ENCODE results near the gene RAB10. TPM values are rescaled to one million over a fixed set of nuclear protein-coding genes. Genes with fewer than 3 reads are reported as not detected.
"Not testable (repeated sequence)": the region's sequence is repeated elsewhere in the genome, so short reads cannot be mapped to it uniquely, and the experiment has no call there.

The RAB10 gene
- total RNA-seq, 4 donors from 2014 or later, result 89.5 to 140 (median 134) TPM

DNA sequence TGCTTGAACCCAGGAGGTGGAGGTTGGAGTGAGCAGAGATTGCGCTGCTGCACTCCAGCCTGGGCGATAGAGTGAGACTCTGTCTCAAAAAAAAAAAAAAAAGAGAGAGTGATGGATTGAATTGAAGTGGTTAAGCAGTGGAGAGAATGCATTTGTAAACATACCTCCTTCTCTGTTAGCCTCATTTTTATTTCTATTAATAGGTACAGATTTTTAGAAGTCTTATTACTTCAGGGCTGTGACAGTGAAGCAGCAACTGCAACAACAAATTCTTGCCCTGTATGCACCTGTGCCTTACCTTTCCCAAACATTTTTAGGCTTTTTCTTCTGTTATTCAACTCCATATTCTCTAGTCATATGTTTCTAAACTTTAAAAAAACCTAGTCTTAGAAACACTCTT, 55.5 kb downstream of the RAB10 start:
- Histone ChIP-seq H3K4me3 (replicated peaks in 1 of 3) (no peak overlapping the region), H3K36me3 (no peaks in the 10 kb centered on the region), H3K9me3 (no peaks in the 10 kb centered on the region), H3K4me1 (peaks cover 0 to 12% of the 10 kb centered on the region in 2 donors), H3K27ac (no peak overlapping the region), H3K27me3 (no peaks in the 10 kb centered on the region)
- intact Hi-C loops (cut with DNase I), result no loop called here
- no peak for TF ChIP-seq POLR2A (IDR thresholded peaks at IDR 0.05)
- TF ChIP-seq, protein P1, sequence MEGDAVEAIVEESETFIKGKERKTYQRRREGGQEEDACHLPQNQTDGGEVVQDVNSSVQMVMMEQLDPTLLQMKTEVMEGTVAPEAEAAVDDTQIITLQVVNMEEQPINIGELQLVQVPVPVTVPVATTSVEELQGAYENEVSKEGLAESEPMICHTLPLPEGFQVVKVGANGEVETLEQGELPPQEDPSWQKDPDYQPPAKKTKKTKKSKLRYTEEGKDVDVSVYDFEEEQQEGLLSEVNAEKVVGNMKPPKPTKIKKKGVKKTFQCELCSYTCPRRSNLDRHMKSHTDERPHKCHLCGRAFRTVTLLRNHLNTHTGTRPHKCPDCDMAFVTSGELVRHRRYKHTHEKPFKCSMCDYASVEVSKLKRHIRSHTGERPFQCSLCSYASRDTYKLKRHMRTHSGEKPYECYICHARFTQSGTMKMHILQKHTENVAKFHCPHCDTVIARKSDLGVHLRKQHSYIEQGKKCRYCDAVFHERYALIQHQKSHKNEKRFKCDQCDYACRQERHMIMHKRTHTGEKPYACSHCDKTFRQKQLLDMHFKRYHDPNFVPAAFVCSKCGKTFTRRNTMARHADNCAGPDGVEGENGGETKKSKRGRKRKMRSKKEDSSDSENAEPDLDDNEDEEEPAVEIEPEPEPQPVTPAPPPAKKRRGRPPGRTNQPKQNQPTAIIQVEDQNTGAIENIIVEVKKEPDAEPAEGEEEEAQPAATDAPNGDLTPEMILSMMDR (IDR thresholded peaks at IDR 0.05), result no peak
- DNase-seq, result no peak
- WGBS, 2 donors, result 85 to 97% methylated on average over 2 of the region's 2 CpGs

DNA sequence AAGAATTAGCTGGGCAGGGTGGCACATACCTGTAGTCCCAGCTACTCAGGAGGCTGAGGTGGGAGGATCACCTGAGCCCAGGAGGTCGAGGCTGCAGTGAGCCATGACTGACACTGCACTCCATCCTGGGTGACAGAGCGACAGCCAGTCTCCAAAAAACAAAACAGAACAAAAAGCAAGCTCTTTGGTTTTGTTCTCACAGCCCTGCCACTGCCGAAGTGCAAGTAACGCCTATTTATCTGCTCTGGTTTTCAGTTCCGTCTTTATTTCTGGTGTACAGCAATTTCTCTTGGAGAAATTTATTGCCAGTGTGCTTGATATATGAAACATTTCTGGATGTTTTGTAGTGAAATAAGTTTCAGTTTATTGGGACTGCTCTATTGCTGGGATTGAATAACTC, 61.9 kb downstream of the RAB10 start:
- Histone ChIP-seq H3K36me3 (no peaks in the 10 kb centered on the region), H3K9me3 (no peaks in the 10 kb centered on the region), H3K4me1 (peaks cover 3 to 9% of the 10 kb centered on the region in 2 donors), H3K4me3 (replicated peaks in 1 of 3) (no peak overlapping the region), H3K27ac (no peak overlapping the region), H3K27me3 (no peaks in the 10 kb centered on the region)
- WGBS, 2 donors, result 99% methylated on average over 5 of the region's 5 CpGs
- intact Hi-C loops (cut with DNase I), result no loop called here
- DNase-seq, result no peak
- TF ChIP-seq, protein P1 (IDR thresholded peaks at IDR 0.05), result no peak
- TF ChIP-seq POLR2A (IDR thresholded peaks at IDR 0.05), result no peak

DNA sequence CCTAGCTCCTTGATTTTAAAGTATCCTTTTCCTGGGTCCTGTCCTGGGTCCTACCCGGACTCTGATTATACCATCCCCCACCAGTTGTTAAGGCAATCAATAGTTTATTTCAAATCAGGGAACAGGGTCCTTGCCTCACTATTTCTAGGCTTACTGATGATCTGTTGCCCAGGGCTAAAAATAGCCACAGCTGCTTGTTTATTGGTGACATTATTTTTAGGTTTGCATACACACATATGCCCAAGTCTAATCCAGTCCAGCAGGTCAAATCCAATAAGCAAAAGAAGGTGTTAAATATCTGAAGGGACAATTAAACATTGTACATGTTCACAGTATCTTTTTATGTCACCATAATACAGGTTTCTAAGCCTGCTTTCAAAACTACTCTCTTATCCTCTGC, 66.0 kb downstream of the RAB10 start:
- Histone ChIP-seq H3K4me1 (peaks cover 3 to 9% of the 10 kb centered on the region in 2 donors), H3K36me3 (no peaks in the 10 kb centered on the region), H3K27me3 (no peaks in the 10 kb centered on the region), H3K27ac (no peak overlapping the region), H3K9me3 (no peaks in the 10 kb centered on the region), H3K4me3 (replicated peaks in 1 of 3) (no peak overlapping the region)
- TF ChIP-seq, protein P1 (IDR thresholded peaks at IDR 0.05), result no peak
- TF ChIP-seq POLR2A (IDR thresholded peaks at IDR 0.05), result no peak
- no peak for DNase-seq
- WGBS, 2 donors, result 92 to 100% methylated on average over 1 of the region's 1 CpG
- intact Hi-C loops (cut with DNase I), result no loop called here

DNA sequence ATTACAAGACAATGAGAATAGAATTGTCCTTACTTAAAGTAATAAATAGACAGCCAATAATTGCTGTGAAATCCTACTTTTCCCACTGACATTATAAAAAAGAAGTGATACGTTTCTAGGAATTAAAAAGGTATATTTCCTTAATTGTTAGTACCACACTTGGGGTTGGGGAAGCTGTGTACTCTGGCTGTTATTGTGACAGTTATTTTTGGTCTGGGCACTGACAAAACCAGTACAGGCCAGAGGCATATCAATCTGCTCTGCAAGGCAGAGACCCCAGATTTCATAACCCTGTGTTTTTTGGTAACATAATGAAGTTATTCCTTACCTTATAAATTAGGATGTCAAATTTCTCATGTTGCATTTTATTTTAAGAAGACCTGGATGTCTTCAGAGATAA, 66.5 kb downstream of the RAB10 start:
- 86 to 91% methylated on average over 1 of the region's 1 CpG for WGBS, 2 donors
- intact Hi-C loops (cut with DNase I), result no loop called here

DNA sequence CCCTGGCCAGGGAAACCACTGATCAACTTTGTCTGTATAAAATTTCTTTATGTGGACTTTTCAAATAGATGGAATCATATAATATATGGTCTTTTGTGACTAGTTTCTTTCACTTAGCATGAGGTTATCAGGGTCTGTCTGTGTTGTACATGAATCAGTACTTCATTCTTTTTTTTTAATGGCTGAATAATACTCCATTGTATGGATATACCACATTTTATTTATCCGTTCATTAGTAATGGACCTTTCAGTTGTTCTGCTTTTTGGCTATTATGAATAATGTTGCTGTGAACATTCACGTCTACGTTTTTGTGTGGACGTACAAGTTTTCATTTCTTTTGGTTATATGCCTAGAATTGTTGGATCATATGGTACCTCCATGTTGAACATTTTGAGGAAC, 69.9 kb downstream of the RAB10 start:
- intact Hi-C loops (cut with DNase I), result no loop called here
- Histone ChIP-seq H3K27ac (no peak overlapping the region), H3K4me3 (replicated peaks in 1 of 3) (no peak overlapping the region), H3K9me3 (no peaks in the 10 kb centered on the region), H3K27me3 (no peaks in the 10 kb centered on the region), H3K4me1 (peaks cover 0 to 2% of the 10 kb centered on the region in 2 donors), H3K36me3 (no peaks in the 10 kb centered on the region)
- DNase-seq, result no peak
- WGBS, 2 donors, result 99% methylated on average over 4 of the region's 4 CpGs
- TF ChIP-seq POLR2A (IDR thresholded peaks at IDR 0.05), result no peak
- TF ChIP-seq, protein P1 (IDR thresholded peaks at IDR 0.05), result no peak

More for the DNA sequence above, 66.5 kb downstream of the RAB10 start:
- Histone ChIP-seq H3K27ac (no peak overlapping the region), H3K27me3 (no peaks in the 10 kb centered on the region), H3K36me3 (no peaks in the 10 kb centered on the region), H3K4me1 (peaks cover 3 to 9% of the 10 kb centered on the region in 2 donors), H3K4me3 (replicated peaks in 1 of 3) (no peak overlapping the region), H3K9me3 (no peaks in the 10 kb centered on the region)
- no peak for DNase-seq
- no peak for TF ChIP-seq POLR2A (IDR thresholded peaks at IDR 0.05)
- TF ChIP-seq, protein P1 (IDR thresholded peaks at IDR 0.05), result no peak

DNA sequence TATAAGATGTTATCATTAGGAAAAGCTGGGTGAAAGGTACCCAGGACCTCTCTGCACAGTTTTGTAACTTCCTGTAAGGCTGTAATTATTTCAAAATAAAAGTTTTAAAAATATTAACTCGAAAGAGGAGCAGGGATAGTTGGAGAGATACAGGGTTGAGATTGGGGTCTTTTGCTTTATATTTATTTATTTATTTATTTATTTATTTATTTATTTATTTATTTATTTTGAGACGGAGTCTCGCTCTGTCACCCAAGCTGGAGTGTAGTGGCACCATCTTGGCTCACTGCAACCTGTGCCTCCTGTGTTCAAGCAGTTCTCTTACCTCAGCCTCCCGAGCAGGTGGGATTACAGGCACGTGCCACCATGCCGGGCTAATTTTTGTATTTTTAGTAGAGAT, 74.8 kb downstream of the RAB10 start:
- intact Hi-C loops (cut with DNase I); H3K9me3 ChIP-seq; H3K4me3 ChIP-seq (replicated peaks in 1 of 3); H3K36me3 ChIP-seq; DNase-seq; H3K27ac ChIP-seq; H3K4me1 ChIP-seq; H3K27me3 ChIP-seq: not testable (repeated sequence)
- 95 to 96% methylated on average over 6 of the region's 6 CpGs for WGBS, 2 donors

Data from thyroid gland (tissue), 4 donors.